Thymus (tissue), 11 donors: ENCODE data around the gene VOPP1. TPM values are rescaled to one million over a fixed set of nuclear protein-coding genes. Genes with fewer than 3 reads are reported as not detected.
"Not testable (repeated sequence)": the region's sequence is repeated elsewhere in the genome, so short reads cannot be mapped to it uniquely, and the experiment has no call there.

ENCODE experiments used
- DNase-seq, 9 donors: peaks; one replicate each; pipeline ENCODE4 v3.0.0-alpha.2; 2013; ENCODE audit warnings: low spot score in 9 of 9, low read depth in 6 of 9, missing footprints in 1 of 9
- H3K27ac ChIP-seq, 2 donors: one replicate each; pipeline ENCODE4 v1.5.1; 2013; ENCODE audit warnings: control low read depth in 1 of 2, low read depth in 1 of 2, low read length in 1 of 2, mild to moderate bottlenecking in 1 of 2, moderate library complexity in 1 of 2
- H3K27me3 ChIP-seq, 2 donors: one replicate each; pipeline ENCODE4 v1.5.1; 2013; ENCODE audit warnings: low read length in 1 of 2; ENCODE audit not compliant: control insufficient read depth in 2 of 2, insufficient read depth in 1 of 2
- H3K36me3 ChIP-seq, 2 donors: one replicate each; pipeline ENCODE4 v1.5.1; 2013; ENCODE audit warnings: low read length in 1 of 2, mild to moderate bottlenecking in 1 of 2, moderate library complexity in 1 of 2; ENCODE audit not compliant: control insufficient read depth in 2 of 2, insufficient read depth in 2 of 2
- H3K4me1 ChIP-seq, 2 donors: one replicate each; pipeline ENCODE4 v1.5.1; 2013; ENCODE audit warnings: low read length in 2 of 2; ENCODE audit not compliant: control insufficient read depth in 2 of 2, insufficient read depth in 2 of 2
- H3K4me3 ChIP-seq, 2 donors: one replicate each; pipeline ENCODE4 v1.5.1; 2013; ENCODE audit warnings: low read length in 2 of 2, control low read depth in 1 of 2, mild to moderate bottlenecking in 1 of 2
- H3K9me3 ChIP-seq, 2 donors: one replicate each; pipeline ENCODE4 v1.5.1; 2013; ENCODE audit warnings: low read length in 1 of 2, mild to moderate bottlenecking in 1 of 2; ENCODE audit not compliant: control insufficient read depth in 2 of 2, insufficient read depth in 1 of 2
- WGBS: extraction: QIAGEN DNeasy Blood & Tissue Kit; methylation state at CpG from one replicate; pipeline ENCODE4 v1.1.7; 2013; 5-methylcytosine and 5-hydroxymethylcytosine counted together
- polyA plus RNA-seq: library from polyadenylated mRNA; stranded (reverse); fragments of 200-250 nt; gene quantifications from one replicate; pipeline ENCODE4 v1.2.3, GENCODE V29; 2013
- total RNA-seq: library from RNA; stranded (reverse); fragments of 120-200 nt; gene quantifications from one replicate; pipeline ENCODE4 v1.2.4, GENCODE V29; 2013
- donor health status: healthy.

The VOPP1 gene
- total and polyA plus RNA-seq, 2 donors = 61.9 to 91.6 TPM

DNA sequence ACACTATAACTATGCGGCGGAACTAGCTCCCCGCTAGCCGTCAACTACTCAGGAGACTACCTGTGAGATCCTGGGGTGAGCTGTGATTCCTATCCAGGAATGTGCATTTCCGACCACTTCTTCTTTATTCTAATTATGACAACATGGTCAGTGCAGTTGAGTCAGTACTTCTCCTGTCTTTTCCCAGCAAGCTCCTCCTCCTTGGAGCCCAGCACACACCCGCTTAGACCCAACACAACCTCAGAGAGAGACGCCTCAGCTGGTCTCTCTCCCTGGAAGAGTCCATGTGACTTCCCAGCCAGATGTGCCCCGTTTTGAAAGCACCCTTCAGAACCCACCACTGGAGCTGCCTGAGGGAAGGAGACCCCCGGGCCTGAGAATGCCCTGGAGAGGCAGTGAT lies 100.7 kb downstream of the VOPP1 start:
- H3K27me3 ChIP-seq, DNase-seq, H3K4me3 ChIP-seq, H3K27ac ChIP-seq: not testable (repeated sequence)
- Histone ChIP-seq H3K36me3 (peaks cover 8 to 30% of the 10 kb centered on the region in 2 donors), H3K9me3 (peaks cover 1 to 12% of the 10 kb centered on the region in 2 donors), H3K4me1 (peaks cover 55 to 79% of the 10 kb centered on the region in 2 donors)
- 90% methylated on average over 6 of the region's 9 CpGs for WGBS

DNA sequence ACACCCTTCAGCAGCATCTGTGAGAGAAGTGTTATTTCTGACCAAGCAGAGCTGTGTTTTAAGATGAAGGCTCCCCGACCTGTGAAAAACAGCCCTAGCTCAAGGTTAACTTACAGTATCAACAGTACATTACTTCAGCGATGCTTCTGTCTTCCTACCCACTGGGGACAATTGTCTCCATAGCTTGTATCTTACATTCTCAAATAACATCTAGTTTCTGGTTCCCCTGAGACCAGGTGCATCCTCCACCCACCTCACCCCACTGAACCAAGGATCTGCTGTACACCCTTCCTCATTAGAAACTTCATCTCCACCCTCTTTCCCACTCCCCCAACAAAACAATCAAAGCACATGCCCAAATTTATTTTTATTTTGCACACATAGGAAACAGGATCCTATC lies 102.0 kb downstream of the VOPP1 start:
- Histone ChIP-seq H3K27ac (peak overlapping the region; percentile 62 to 98), H3K4me1 (peaks cover 44 to 78% of the 10 kb centered on the region in 2 donors), H3K27me3 (no peaks in the 10 kb centered on the region), H3K9me3 (peaks cover 1 to 13% of the 10 kb centered on the region in 2 donors), H3K4me3 (no peak overlapping the region), H3K36me3 (peaks cover 5 to 40% of the 10 kb centered on the region in 2 donors)
- 38% methylated on average over 2 of the region's 2 CpGs for WGBS
- peak in 3 of 9 donors; percentile 55 to 78 (median 55) for DNase-seq

- Histone ChIP-seq H3K27me3 (no peaks in the 10 kb centered on the region), H3K4me3 (peak overlapping the region in 1 of 2 donors; percentile 6), H3K36me3 (peaks cover 10 to 42% of the 10 kb centered on the region in 2 donors), H3K27ac (peak overlapping the region; percentile 91 to 98), H3K4me1 (peaks cover 44 to 78% of the 10 kb centered on the region in 2 donors), H3K9me3 (peaks cover 1 to 13% of the 10 kb centered on the region in 2 donors)
- WGBS = 47% methylated on average over 3 of the region's 3 CpGs
- no peak for DNase-seq
These were observed 102.6 kb downstream of the VOPP1 start for GRCh38 chr7:55469721-55470120.

- peaks cover 15 to 46% of the 10 kb centered on the region in 2 donors for H3K36me3 ChIP-seq
- peak overlapping the region in 1 of 2 donors; percentile 6 for H3K4me3 ChIP-seq
- H3K4me1 ChIP-seq = peaks cover 44 to 78% of the 10 kb centered on the region in 2 donors
- peaks cover 1 to 14% of the 10 kb centered on the region in 2 donors for H3K9me3 ChIP-seq
- DNase-seq = peak in 8 of 9 donors; percentile 64 to 94 (median 83)
- 7% methylated on average over 2 of the region's 2 CpGs for WGBS
- H3K27me3 ChIP-seq = no peaks in the 10 kb centered on the region
- H3K27ac ChIP-seq = peak overlapping the region; percentile 91 to 98
These were observed 103.0 kb downstream of the VOPP1 start for GRCh38 chr7:55469271-55469681.

DNA sequence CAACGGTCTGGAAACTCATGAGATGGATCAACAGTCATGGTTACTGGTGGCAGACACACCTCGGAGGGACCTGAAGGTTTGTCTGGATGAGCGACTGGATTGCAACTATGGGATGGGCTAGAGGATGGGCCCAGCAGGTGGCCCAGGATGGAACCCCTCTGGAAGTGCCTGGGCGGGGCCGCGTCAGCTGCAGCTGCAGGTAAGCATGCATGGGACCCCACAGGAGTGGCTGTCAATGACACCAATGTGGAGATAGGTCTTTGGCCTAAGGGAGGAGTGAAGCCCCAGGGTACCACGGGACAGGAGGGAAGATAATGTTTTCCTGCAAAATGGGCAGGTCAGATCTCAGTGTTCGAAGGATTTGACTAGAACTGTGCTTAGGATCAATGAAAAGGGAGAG lies 103.8 kb downstream of the VOPP1 start:
- Histone ChIP-seq H3K36me3 (peaks cover 23 to 52% of the 10 kb centered on the region in 2 donors), H3K27ac (peak overlapping the region; percentile 92 to 98), H3K9me3 (peaks cover 3 to 20% of the 10 kb centered on the region in 2 donors), H3K4me1 (peaks cover 44 to 78% of the 10 kb centered on the region in 2 donors), H3K4me3 (no peak overlapping the region), H3K27me3 (no peaks in the 10 kb centered on the region)
- DNase-seq = no peak
- WGBS = 98% methylated on average over 8 of the region's 8 CpGs

DNA sequence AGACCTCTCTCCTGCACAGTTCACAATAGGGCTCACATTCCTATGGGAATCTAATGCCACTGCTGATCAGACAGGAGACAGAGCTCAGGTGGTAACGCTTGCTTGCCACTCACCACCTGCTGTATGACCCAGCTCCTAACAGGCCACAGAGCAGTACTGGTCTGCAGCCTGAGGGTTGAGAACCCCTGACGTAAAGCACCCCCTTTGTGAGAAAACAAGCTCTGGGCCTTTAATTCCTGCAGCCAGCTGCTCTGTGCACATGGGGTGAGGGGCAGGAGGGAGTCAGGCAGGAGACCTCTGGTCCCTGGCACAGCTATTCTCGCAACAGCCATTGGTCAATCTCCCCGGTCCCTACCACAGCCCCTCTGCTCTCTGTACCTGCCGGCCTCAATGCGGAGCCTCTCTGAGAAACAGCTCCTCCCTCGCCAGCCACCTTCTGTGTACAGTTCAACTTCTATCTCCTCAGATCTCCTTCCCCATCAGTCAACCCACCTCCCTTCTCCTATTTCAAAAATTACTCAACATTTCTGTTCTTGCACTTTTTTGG lies 105.2 kb downstream of the VOPP1 start:
- Histone ChIP-seq H3K9me3 (peaks cover 3 to 21% of the 10 kb centered on the region in 2 donors), H3K27ac (peak overlapping the region; percentile 58 to 98), H3K4me1 (peaks cover 37 to 73% of the 10 kb centered on the region in 2 donors), H3K27me3 (no peaks in the 10 kb centered on the region), H3K4me3 (no peak overlapping the region), H3K36me3 (peaks cover 19 to 44% of the 10 kb centered on the region in 2 donors)
- no peak for DNase-seq
- 92% methylated on average over 7 of the region's 7 CpGs for WGBS

DNA sequence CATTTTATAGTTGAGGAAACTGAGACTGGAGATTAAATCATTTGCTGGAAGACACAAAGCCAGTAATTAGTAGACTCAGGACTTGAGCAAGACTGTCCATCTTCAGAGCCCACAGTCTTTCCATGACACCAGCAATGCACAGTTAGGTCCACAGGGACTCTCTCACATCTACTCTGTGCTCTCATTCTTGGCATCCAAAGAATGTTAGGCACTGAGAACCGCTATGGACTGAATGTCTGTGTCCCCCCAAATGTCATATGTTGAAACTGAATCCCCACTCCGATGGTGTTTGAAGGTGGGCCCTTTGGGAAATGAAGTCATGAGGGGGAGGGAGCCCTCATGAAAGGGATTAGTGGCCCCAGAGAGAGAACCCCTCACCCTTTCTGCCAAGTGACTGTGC lies 106.6 kb downstream of the VOPP1 start:
- H3K4me1 ChIP-seq = peaks cover 37 to 72% of the 10 kb centered on the region in 2 donors
- peaks cover 3 to 21% of the 10 kb centered on the region in 2 donors for H3K9me3 ChIP-seq
- no peaks in the 10 kb centered on the region for H3K27me3 ChIP-seq
- DNase-seq = no peak
- H3K27ac ChIP-seq = peak overlapping the region in 1 of 2 donors; percentile 36
- H3K4me3 ChIP-seq = no peak overlapping the region
- peaks cover 19 to 41% of the 10 kb centered on the region in 2 donors for H3K36me3 ChIP-seq
- 97% methylated on average over 2 of the region's 2 CpGs for WGBS

- peaks cover 33 to 60% of the 10 kb centered on the region in 2 donors for H3K4me1 ChIP-seq
- peaks cover 3 to 21% of the 10 kb centered on the region in 2 donors for H3K9me3 ChIP-seq
- WGBS = 88% methylated on average over 2 of the region's 2 CpGs
- H3K27ac ChIP-seq = peak overlapping the region in 1 of 2 donors; percentile 57
- DNase-seq = no peak
- no peaks in the 10 kb centered on the region for H3K27me3 ChIP-seq
- no peak overlapping the region for H3K4me3 ChIP-seq
- peaks cover 19 to 37% of the 10 kb centered on the region in 2 donors for H3K36me3 ChIP-seq
These were observed 107.9 kb downstream of the VOPP1 start for GRCh38 chr7:55464422-55464821.

- no peak for DNase-seq
- WGBS = 100% methylated on average over 4 of the region's 4 CpGs
- no peak overlapping the region for H3K4me3 ChIP-seq
- H3K27me3 ChIP-seq = no peaks in the 10 kb centered on the region
- peak overlapping the region; percentile 2 to 38 for H3K27ac ChIP-seq
- peaks cover 19 to 37% of the 10 kb centered on the region in 2 donors for H3K36me3 ChIP-seq
- H3K4me1 ChIP-seq = peaks cover 33 to 54% of the 10 kb centered on the region in 2 donors
- H3K9me3 ChIP-seq = peaks cover 3 to 21% of the 10 kb centered on the region in 2 donors
These were observed 108.5 kb downstream of the VOPP1 start for GRCh38 chr7:55463686-55464262.
